ENCODE results near the gene ACSS2.

The ACSS2 gene

DNA sequence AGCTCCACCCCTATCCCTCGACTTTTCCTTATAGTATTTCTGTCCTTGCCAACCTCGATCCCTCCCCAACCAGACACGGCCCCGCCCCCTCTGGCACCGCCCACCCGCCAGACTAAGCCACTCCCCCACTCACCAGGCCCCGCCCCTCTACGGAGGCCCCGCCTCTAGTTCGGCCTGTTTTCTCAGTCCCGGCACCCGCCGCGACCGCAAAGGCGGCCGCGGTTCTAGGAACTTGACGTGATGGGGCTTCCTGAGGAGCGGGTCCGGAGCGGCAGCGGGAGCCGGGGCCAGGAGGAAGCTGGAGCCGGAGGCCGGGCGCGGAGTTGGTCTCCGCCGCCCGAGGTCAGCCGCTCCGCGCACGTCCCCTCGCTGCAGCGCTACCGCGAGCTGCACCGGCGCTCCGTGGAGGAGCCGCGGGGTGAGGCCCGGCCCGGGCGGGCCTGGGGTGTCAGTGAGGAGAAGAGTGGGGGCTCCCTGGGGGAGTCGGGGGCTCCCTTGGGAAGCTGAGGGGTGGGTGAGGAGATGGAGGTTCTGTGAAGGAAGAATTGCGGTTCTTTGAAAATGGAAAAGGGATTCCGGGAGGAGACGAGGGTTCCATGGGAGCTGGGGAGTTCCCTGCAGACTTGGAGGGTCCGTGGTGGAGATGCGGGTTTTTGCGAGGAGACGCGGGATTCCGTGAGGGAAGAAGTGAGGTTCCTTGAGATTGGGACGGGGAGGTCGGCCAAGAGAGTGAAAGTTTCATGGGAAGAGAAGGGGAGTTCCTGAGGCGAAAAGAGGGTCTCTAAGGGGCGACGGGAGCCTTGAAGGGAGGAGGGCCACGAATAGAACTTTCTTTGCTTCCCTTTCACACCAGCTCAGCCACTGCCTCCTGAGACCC lies at the start of gene ACSS2:
Gene ACSS2, plus strand, starts transcription at position 207 of the 877 bp plus-strand sequence. Its CDS starts 34 bp downstream, at position 241.
- peak in 1 of 2 donors; percentile 84 for DNase-seq (ENCODE audit: low read depth in 2 of 2)

DNA sequence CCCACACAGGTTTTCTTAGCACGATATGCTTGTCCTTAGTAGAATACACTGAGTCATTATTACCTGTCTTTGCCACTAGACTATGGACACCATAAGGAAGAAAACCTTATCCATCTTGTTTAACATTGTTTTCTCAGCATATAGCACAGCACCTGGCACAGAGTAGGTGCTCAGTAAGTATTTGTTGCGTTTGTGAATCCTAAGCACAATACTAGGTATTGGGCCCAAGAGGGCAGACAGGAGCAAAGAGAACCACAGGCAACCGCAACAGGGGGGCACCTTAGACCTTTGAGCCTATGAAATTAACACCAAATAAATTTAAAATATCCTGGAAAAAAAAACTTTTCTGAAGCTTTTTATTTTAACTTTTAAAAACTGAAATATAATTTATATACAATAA lies 47.2 kb upstream of the ACSS2 start:
- no peak for DNase-seq (ENCODE audit: low read depth in 2 of 2)

GRCh38 chr20:34831936-34832335 lies 44.5 kb upstream of the ACSS2 start:
- DNase-seq (ENCODE audit: low read depth in 2 of 2), result no peak

DNA sequence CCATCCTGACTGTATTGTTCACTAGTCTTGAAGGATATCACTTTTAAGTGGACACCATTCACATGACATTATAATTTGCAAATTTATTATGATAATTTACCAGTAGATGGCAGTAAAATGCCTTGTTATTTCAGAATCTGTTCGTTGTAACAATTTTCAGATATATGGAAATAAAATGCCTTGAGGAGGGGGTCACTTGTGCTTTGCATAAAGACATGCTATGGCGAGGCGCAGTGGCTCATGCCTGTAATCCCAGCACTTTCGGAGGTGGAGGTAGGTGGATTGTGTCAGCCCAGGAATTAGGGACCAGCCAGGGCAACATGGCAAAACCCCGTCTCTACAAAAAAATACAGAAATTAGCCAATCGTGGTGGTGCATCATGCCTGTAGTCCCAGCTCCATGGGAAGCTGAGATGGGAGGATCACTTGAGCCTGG lies 41.9 kb upstream of the ACSS2 start:
- no peak for DNase-seq (ENCODE audit: low read depth in 2 of 2)

DNA sequence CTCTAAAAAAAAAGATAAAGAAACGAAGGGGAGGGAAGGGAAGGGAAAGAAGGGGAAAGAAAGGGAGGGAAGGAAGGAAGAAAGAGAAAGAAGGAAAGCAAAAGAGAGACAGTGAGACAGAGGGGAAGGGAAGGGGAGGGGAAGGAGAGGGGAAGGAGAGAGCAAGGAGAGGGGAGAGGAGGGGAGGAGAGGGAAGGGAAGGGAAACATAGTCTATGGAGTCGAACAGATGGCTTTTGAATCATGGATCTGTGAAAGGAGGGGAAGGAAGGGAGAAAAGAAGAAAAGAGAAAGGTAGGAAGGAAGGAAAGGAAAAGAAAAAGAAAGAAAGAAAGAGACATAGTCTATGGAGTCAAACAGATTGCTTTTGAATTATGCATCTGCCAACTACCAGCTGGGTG lies 34.3 kb upstream of the ACSS2 start:
- DNase-seq (ENCODE audit: low read depth in 2 of 2), result no peak

GRCh38 chr20:34843421-34843820 lies 33.0 kb upstream of the ACSS2 start:
- DNase-seq (ENCODE audit: low read depth in 2 of 2), result no peak

GRCh38 chr20:34848597-34848996 lies 27.8 kb upstream of the ACSS2 start:
- DNase-seq (ENCODE audit: low read depth in 2 of 2), result no peak

DNA sequence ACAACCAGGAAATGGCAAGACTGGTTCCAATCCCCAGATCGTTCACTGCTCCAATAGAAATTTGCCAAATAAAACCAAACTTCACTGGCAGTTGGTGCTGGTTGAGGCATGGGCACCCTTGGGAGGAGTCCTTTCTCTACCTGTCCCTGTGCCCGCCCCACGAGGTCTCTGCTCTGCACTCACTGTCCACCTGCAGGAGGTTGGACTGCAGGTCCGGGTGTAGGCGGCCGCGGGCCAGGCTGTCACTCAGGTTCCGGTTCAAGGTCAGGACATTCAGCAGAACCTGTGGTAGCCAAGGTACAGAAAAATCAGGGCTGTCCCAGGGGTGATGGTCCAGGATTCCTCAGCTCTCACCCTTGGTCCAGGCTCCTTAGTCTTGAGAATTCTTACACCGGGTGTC lies 26.6 kb upstream of the ACSS2 start:
- no peak for DNase-seq (ENCODE audit: low read depth in 2 of 2)

DNA sequence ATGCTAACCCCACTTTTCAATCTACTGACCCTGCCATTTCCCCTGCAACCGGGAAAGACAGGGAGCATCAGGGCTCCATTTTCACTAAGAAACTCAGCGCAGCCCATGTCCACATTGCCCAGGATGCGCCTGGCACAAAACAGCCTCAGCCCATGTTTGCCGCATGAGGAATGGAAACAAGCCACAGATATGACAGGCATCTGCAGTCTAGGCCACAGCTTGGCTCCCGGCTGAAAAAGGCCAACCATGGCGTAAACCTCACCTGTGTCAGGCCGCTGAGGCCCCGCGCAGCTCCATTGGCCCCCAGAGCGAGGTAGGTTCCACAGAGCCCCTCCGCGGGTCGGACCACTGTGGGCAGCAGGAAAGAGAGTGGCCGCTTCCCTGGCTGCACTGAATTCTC lies 25.4 kb upstream of the ACSS2 start:
- no peak for DNase-seq (ENCODE audit: low read depth in 2 of 2)

GRCh38 chr20:34852298-34852697 lies 24.1 kb upstream of the ACSS2 start:
- no peak for DNase-seq (ENCODE audit: low read depth in 2 of 2)

- DNase-seq (ENCODE audit: low read depth in 2 of 2), result no peak
Observed at GRCh38 chr20:34859367-34859766, 17.0 kb upstream of the ACSS2 start.

DNA sequence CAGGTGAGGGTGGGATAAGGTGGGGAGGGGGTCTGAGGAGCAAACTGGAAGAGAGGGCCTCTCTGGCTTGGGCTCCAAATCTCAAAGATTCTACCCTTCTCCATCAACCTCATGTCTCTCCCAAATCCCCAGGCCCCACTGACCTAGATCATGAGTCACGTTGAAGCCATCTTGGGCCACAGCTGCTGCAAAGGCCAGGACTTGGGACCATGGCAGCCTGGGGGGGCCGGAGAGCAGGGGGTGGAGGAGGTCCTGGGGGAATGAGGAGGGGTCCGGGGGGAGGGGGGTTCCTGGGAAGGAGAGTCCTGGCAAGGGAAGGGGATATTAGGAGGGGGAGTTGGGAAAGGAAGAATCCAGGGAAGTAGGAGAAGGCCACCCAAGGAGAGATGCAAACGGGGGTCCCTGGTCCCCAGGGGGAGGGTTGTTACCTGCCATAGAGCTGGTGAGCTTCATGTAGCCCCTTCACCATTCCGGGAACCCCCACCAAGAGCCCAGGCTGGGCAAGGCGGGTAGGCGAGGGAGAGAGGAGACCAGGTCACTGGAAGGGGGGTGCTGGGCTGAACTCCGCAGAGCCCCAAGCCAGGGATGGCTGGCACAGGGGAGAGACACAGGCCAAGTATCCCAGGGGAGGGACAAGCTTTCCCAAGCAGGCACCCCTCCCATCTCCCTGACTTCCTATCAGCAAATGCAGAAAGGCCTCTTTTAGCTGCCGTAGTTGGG lies 16.4 kb upstream of the ACSS2 start:
- DNase-seq (ENCODE audit: low read depth in 2 of 2), result no peak

- DNase-seq (ENCODE audit: low read depth in 2 of 2), result no peak
Observed at GRCh38 chr20:34861386-34862084, 14.9 kb upstream of the ACSS2 start.

GRCh38 chr20:34862724-34863123 lies 13.7 kb upstream of the ACSS2 start:
- DNase-seq (ENCODE audit: low read depth in 2 of 2), result no peak

DNA sequence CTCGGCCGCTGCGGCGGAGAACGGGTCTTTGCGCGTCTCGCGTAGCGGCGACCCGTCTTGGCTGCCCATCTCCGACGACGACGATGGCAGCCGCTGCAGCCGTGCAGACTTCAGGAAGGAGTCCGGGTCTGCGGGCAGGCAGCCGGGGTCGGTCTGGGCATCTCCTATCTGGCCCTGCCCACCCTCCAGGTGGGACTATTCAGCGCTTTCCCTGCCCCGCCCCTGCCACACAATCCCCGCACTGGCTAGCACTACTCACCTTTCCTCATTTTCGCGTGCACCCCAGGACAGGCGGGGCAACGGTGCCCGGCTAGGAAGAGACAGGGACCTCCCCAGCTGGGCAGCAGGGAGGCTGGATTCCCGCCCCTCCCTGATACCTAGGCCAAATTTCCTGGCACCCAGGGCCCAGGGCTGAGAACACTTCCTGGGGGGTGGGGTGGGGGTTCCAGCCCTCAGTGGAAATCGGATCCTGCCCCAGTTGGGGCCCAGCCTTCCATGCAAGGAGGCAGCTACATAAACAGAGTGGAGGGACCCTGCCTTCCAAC lies 12.9 kb upstream of the ACSS2 start:
- no peak for DNase-seq (ENCODE audit: low read depth in 2 of 2)

DNA sequence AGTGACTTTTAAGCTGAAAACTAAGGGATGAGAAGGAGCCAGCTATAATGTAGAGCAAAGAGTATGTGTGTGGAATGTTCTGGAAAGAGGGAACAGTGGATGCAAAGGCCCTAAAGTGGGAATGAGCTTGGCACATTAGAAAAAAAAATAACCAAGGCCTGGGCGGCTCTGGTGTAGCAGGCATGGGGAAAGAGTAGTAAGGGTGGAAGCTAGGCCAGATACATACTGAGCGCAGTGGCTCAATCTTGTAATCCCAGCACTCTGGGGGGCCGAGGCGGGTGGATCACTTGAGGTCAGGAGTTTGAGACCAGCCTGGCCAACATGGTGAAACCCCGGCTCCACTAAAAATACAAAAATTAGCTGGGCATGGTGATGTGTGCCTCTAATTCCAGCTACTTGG lies 12.2 kb upstream of the ACSS2 start:
- no peak for DNase-seq (ENCODE audit: low read depth in 2 of 2)

GRCh38 chr20:34871320-34871926 lies 5.0 kb upstream of the ACSS2 start:
- DNase-seq (ENCODE audit: low read depth in 2 of 2), result no peak

- no peak for DNase-seq (ENCODE audit: low read depth in 2 of 2)
Observed at GRCh38 chr20:34871966-34872621, 4.3 kb upstream of the ACSS2 start.

DNA sequence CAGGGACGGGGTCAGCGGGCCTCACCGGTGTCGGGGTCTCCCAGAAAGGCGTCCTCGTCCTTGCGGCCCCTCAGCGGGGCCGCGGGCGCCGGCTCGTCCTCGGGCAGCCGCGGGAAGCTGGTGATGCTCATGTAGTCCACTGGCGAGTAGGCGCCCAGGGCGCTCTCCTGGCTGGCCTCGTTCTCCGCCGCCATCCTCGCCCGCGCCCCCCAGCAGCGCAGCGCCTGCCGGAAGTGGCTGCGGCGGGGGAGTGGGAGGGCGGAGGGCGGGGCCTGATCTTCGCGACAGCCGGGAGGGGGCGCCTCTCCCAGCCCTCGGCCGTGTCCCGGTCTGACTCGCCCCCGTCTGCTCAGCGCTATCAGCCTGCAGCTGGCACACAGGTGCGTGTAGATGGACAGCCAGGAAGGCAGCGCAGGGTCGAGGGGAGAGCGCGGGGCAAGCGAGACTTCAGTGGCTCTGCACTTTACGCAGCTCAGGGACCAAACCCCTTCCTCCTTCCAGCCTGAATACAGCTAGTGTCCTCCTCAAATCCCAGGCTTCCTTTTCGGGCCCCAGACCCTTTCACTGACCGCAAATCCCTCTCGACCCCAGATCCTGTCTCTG lies 3.7 kb upstream of the ACSS2 start, which contains the start of gene GGT7:
Gene GGT7, minus strand, starts transcription at position 235 of the 603 bp plus-strand sequence. Its CDS starts 41 bp downstream, at position 194.
- peak; percentile 76 to 83 for DNase-seq (ENCODE audit: low read depth in 2 of 2)

GRCh38 chr20:34873583-34874093 lies 2.8 kb upstream of the ACSS2 start:
- DNase-seq (ENCODE audit: low read depth in 2 of 2), result no peak

All from activated CD8-positive, alpha-beta memory T cell treated with anti-CD3 and anti-CD28 coated beads for 4 hours (primary cell).